HG03558 (cell line): ENCODE data around the gene SLAMF6.

Source experiments
- ATAC-seq: cut with Tn5 transposase; IDR thresholded peaks from one replicate; pipeline ENCODE4 v1.9.1; 2021; ENCODE audit warnings: moderate number of reproducible peaks; ENCODE audit not compliant: unreplicated experiment; ENCODE audit errors: extremely low read depth

Gene SLAMF6

DNA sequence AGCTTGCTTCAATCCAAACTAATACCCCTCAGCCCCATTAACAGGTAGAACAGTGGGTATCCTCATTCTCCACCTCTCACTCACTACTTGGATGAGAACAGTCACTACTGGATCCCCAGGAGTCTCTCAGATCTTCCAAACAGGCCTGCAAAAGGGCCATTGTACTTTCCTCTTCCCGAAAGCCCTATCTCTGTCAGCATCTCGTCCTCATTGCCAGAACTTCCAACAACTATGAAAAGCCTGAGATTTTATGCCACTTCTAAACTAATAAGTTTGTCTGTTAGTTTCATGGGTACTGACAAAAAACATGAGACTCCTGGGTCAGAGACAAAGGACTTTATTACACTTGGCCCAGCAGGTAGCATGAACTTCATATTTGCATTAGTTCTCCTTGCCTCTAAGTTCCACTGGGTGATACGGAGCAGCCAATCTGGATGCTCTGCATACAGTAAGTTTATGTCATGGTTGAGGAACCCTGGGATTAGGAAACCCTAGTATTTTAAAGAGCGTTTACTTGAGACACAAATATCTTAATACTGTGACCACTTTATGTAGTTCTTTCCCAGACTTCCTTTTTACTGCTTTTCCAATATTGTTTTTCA is 84.6 kb downstream of the SLAMF6 start:
- ATAC-seq = no peak

DNA sequence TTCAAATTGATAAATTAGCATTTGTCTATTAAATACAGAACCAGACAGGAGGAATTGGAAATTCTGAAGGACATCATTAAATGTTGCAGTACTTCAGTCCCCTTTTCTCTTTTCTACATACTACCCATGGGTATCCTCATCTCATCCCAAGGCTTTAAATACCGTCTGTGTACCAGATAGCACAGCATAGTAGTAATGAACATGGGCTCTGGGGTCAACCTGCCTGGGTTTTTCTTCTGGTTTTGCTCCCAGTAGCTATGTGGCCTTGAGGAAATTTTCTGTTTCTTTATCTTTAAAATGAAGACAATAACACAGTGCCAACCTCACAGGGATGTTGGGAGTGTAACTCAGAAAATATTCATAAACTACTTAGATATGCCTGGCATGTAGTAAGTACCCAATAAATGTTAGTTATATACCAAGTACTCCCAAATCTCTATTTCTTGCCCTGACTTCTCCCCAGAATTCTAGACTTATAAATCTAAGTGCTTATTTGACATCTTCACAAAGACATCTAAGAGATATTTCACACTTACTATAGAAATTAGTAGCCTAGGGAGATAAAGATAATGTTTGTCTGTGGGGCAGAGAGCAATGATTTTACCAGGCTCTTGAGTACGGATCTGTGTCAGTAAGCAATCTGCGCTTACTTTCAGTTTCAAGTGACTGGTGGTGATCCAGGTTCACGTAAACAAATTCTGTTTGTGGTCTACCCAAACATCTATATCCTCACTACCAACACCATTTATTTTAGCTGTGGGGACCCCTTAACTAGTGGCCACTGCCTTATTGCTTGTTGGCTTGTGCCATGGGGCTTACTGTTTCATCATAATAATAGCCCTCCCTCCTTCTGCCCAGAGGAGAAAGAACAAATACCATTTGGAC is 85.4 kb downstream of the SLAMF6 start:
- peak; percentile 48 for ATAC-seq

DNA sequence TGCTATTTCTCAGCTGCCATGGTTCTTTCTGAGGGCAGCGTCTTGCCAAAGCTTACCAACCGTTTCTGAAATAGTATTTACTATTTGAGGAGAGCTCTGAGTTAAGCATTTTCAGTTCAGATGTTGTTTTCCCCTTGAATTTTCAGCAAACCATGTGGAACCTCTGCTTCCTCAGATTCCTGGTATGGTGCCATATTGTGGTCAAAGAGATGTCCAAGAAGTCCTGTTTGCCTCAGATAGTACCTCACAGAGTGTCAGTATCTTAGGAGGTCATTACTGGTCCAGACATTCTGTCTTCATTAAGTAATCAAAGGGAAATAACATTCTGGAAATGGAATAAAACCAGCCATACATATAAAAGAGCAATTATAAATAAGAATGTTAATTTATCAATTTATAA is 86.1 kb downstream of the SLAMF6 start:
- no peak for ATAC-seq
